HUES64 (cell line): ENCODE results near the gene UAP1L1.

Experiments used
- H3K27ac ChIP-seq: 2 replicates; pipeline ENCODE4 v1.7.0; 2013; ENCODE audit warnings: low read depth, low read length, inconsistent platforms
- H3K27me3 ChIP-seq: 2 replicates; pipeline ENCODE4 v1.6.1; 2013; ENCODE audit warnings: mild to moderate bottlenecking, low read length; ENCODE audit not compliant: insufficient read depth
- H3K36me3 ChIP-seq: 2 replicates; pipeline ENCODE4 v1.6.1; 2013; ENCODE audit warnings: mild to moderate bottlenecking, low read length; ENCODE audit not compliant: insufficient read depth
- H3K4me1 ChIP-seq: 2 replicates; pipeline ENCODE4 v1.6.1; 2013; ENCODE audit warnings: mild to moderate bottlenecking, low read length, moderate library complexity; ENCODE audit not compliant: insufficient read depth
- H3K4me3 ChIP-seq: 2 replicates; pipeline ENCODE4 v1.5.1; 2013; ENCODE audit warnings: mild to moderate bottlenecking, low read length, moderate library complexity
- H3K9ac ChIP-seq: 2 replicates; pipeline ENCODE4 v1.6.1; 2013; ENCODE audit warnings: mild to moderate bottlenecking, low read depth, low read length
- H3K9me3 ChIP-seq: 2 replicates; pipeline ENCODE4 v1.6.1; 2013; ENCODE audit warnings: low read depth, low read length; ENCODE audit not compliant: insufficient read depth
- WGBS: fragments of 150-250, 120-280 bp; methylation state at CpG from one replicate; pipeline ENCODE4 v1.1.7; 2013; ENCODE audit warnings: missing lambda C conversion rate; 5-methylcytosine and 5-hydroxymethylcytosine counted together

Gene UAP1L1

GRCh38 chr9:137080260-137081122 is 3.2 kb downstream of the UAP1L1 start:
- H3K27ac ChIP-seq = no peak overlapping the region
- WGBS = 92% methylated on average over 24 of the region's 24 CpGs
- H3K9ac ChIP-seq = no peak overlapping the region
- H3K9me3 ChIP-seq = no peaks in the 10 kb centered on the region
- no peaks in the 10 kb centered on the region for H3K36me3 ChIP-seq
- H3K4me1 ChIP-seq = peaks cover 10% of the 10 kb centered on the region; the same call in 1 of the 2 replicates
- H3K27me3 ChIP-seq = peaks cover 41% of the 10 kb centered on the region
- no peak overlapping the region for H3K4me3 ChIP-seq

GRCh38 chr9:137082222-137082924 is 5.1 kb downstream of the UAP1L1 start:
- WGBS = 95% methylated on average over 16 of the region's 16 CpGs
- H3K9ac ChIP-seq = no peak overlapping the region
- H3K9me3 ChIP-seq = no peaks in the 10 kb centered on the region
- peaks cover 35% of the 10 kb centered on the region for H3K27me3 ChIP-seq
- no peak overlapping the region for H3K4me3 ChIP-seq
- H3K36me3 ChIP-seq = no peaks in the 10 kb centered on the region
- H3K27ac ChIP-seq = no peak overlapping the region
- H3K4me1 ChIP-seq = peaks cover 10% of the 10 kb centered on the region; the same call in 1 of the 2 replicates

- Histone ChIP-seq H3K36me3 (no peaks in the 10 kb centered on the region), H3K4me3 (no peak overlapping the region), H3K9me3 (no peaks in the 10 kb centered on the region), H3K9ac (no peak overlapping the region), H3K27me3 (peaks cover 31% of the 10 kb centered on the region), H3K4me1 (peaks cover 15% of the 10 kb centered on the region), H3K27ac (no peak overlapping the region)
- WGBS = 90% methylated on average over 8 of the region's 8 CpGs
These were observed 5.6 kb downstream of the UAP1L1 start for GRCh38 chr9:137082925-137083290.

GRCh38 chr9:137083394-137084004 is 6.2 kb downstream of the UAP1L1 start:
- Histone ChIP-seq H3K4me1 (peaks cover 15% of the 10 kb centered on the region), H3K27me3 (peaks cover 25% of the 10 kb centered on the region), H3K9me3 (no peaks in the 10 kb centered on the region), H3K4me3 (no peak overlapping the region), H3K27ac (no peak overlapping the region), H3K36me3 (peaks cover 3% of the 10 kb centered on the region), H3K9ac (peak overlapping the region; percentile 24; the same call in 1 of the 2 replicates)
- 58% methylated on average over 12 of the region's 12 CpGs for WGBS

GRCh38 chr9:137084526-137084925 is 7.2 kb downstream of the UAP1L1 start:
- H3K27ac ChIP-seq = no peak overlapping the region
- no peaks in the 10 kb centered on the region for H3K9me3 ChIP-seq
- H3K27me3 ChIP-seq = peaks cover 15% of the 10 kb centered on the region
- no peak overlapping the region for H3K9ac ChIP-seq
- peaks cover 13% of the 10 kb centered on the region for H3K4me1 ChIP-seq
- WGBS = 82% methylated on average over 9 of the region's 9 CpGs
- H3K4me3 ChIP-seq = no peak overlapping the region
- H3K36me3 ChIP-seq = peaks cover 10% of the 10 kb centered on the region

GRCh38 chr9:137085920-137086530 is 8.7 kb downstream of the UAP1L1 start:
- WGBS = 6% methylated on average over 58 of the region's 58 CpGs
- peak overlapping the region; percentile 74 for H3K9ac ChIP-seq
- peaks cover 13% of the 10 kb centered on the region for H3K4me1 ChIP-seq
- peak overlapping the region; percentile 68 for H3K4me3 ChIP-seq
- H3K36me3 ChIP-seq = peaks cover 15% of the 10 kb centered on the region
- H3K9me3 ChIP-seq = no peaks in the 10 kb centered on the region
- peaks cover 5% of the 10 kb centered on the region for H3K27me3 ChIP-seq
- H3K27ac ChIP-seq = peak overlapping the region; percentile 46

GRCh38 chr9:137086531-137087408 is 9.5 kb downstream of the UAP1L1 start, which contains the start of gene MAN1B1:
Gene MAN1B1, plus strand, starts transcription at chr9:137086985. Its CDS starts 15 bp downstream, at chr9:137087000.
- no peaks in the 10 kb centered on the region for H3K9me3 ChIP-seq
- H3K9ac ChIP-seq = peak within 1 kb of the TSS; percentile 74
- peak within 1 kb of the TSS; percentile 68 for H3K4me3 ChIP-seq
- peaks cover 5% of the 10 kb centered on the region for H3K27me3 ChIP-seq
- peaks cover 16% of the 10 kb centered on the region for H3K36me3 ChIP-seq
- under 1% methylated on average over 101 of the region's 101 CpGs for WGBS
- H3K4me1 ChIP-seq = peaks cover 13% of the 10 kb centered on the region
- H3K27ac ChIP-seq = peak within 1 kb of the TSS; percentile 59

GRCh38 chr9:137087409-137087925 is 10.2 kb downstream of the UAP1L1 start:
- peak overlapping the region; percentile 58 for H3K9ac ChIP-seq
- H3K36me3 ChIP-seq = peaks cover 22% of the 10 kb centered on the region
- no peaks in the 10 kb centered on the region for H3K9me3 ChIP-seq
- peaks cover 5% of the 10 kb centered on the region for H3K27me3 ChIP-seq
- peaks cover 13% of the 10 kb centered on the region for H3K4me1 ChIP-seq
- 7% methylated on average over 22 of the region's 22 CpGs for WGBS
- peak overlapping the region; percentile 68 for H3K4me3 ChIP-seq
- H3K27ac ChIP-seq = peak overlapping the region; percentile 59; the same call in 1 of the 2 replicates

- H3K9ac ChIP-seq = no peak overlapping the region
- peaks cover 5% of the 10 kb centered on the region for H3K27me3 ChIP-seq
- peaks cover 26% of the 10 kb centered on the region for H3K36me3 ChIP-seq
- WGBS = 95% methylated on average over 5 of the region's 5 CpGs
- no peaks in the 10 kb centered on the region for H3K9me3 ChIP-seq
- peaks cover 13% of the 10 kb centered on the region for H3K4me1 ChIP-seq
- H3K27ac ChIP-seq = no peak overlapping the region
- peak overlapping the region; percentile 68; the same call in 1 of the 2 replicates for H3K4me3 ChIP-seq
These were observed 10.8 kb downstream of the UAP1L1 start for GRCh38 chr9:137088121-137088520.
